NCI-H460 (cell line): ENCODE data around the gene EIF6. TPM values are rescaled to one million over a fixed set of nuclear protein-coding genes. Genes with fewer than 3 reads are reported as not detected.

Source experiments
- DNase-seq: peaks from one replicate; pipeline ENCODE4 v3.0.0-alpha.2; 2016; ENCODE audit warnings: low read depth; ENCODE audit errors: extremely low read depth
- total RNA-seq: library from RNA; depleted of rRNA; stranded (reverse); fragments of >200 nt; shearing (Covaris generic); gene quantifications from 2 replicates; pipeline ENCODE4 v1.2.3, GENCODE V29; 2014

Gene EIF6
- total RNA-seq, 1 experiment from 2014 or later: 159 TPM

DNA sequence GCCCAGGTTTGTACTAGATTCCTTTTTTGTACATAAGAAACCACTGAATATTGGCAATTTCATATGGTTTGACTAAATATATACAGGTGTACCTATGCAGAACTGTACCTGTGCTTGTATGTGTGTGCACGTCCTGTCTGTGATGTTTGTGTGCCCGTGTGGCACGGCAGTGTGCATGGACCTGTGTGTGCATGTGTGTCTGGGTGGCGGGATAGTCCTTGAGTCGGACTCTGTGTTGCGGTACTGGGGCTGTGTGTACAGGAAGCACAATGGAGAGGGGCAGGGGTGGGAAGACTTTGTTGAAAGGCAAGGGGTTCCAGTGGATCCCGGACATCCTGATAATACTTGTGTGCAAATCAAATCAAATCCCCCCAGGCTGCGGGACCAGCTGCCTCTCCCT is 11.1 kb upstream of the EIF6 start:
- no peak for DNase-seq

DNA sequence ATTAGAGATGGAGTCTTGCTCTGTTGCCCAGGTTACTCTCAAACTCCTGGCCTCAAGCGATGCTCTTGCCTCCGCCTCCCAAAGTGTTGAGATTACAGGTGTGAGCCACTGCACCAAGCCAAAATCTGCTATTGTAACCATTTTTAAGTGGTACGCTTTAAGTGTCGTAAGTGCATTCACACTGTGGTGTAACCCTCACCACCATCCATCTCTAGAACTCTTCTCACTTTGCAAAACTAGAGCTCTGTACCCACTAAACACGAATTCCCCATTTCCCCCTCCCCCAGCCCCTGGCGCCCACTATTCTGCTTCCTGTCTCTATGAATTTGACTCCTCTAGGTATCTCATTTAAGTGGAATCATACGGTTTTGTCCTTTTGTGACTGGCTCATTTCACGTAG is 10.5 kb upstream of the EIF6 start:
- DNase-seq: no peak

DNA sequence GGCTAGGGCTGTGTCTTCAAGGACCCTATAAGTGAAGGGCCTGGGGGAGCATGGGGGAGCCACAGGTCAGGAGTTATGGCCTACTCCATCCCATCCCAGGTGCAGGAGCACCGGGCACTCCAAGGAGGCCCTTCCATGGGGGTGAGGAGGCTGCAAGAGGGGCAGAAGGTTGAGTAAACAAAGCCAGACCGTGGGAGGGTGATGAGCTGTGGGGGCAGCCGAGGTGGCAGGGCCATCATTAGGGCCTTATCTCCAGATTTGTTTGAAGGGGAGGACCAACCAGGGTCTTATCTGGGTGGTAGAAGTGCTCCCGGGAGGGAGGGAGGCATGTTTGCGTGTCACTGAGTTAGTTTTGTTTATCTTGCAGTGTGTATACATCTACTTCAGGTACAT is 9.7 kb upstream of the EIF6 start:
- DNase-seq: no peak

DNA sequence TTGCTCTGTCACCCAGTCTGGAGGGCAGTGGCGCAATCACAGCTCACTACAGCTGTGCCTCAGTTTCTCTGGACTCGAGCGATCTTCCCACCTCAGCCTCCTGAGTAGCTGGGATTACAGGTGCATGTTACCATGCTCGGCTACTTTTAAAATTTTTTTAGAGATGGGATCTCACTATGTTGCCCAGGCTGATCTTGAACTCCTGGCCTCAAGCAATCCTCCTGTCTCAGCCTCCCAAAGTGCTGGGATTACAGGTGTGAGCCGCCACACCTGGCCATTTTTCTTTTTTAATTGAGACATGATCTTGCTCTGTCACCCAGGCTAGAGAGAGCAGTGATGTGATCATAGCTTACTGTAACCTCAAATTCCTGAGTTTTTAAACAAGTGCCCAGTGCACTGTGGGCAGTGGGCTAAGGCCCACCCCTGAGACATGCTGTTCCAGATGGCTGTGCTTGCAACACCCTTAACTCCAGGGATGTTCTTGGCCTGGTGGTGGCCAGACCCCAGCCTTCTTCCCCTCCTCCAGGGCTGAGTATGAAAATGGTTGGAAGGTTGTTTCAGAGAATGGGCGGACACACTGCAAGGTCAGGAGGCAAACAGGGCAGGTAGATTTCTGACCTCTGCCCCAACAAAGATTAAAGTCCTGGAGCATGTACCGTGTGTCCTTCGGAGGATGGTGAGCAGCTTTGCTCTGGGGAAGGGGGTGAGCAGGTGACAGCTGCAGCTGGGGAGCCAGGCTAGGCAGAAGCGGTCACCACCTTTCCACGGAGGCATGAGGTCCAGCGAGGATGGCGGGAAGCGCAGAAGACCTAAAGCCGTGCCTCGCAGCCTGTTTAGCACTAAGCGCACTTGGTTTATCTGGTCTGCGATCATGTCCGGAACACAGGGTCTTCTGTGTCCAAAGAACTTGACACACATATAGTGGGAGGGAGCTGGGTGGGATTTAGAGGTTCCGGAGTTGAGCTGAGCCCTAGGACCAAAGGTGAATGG is 9.0 kb upstream of the EIF6 start:
- DNase-seq: no peak

DNA sequence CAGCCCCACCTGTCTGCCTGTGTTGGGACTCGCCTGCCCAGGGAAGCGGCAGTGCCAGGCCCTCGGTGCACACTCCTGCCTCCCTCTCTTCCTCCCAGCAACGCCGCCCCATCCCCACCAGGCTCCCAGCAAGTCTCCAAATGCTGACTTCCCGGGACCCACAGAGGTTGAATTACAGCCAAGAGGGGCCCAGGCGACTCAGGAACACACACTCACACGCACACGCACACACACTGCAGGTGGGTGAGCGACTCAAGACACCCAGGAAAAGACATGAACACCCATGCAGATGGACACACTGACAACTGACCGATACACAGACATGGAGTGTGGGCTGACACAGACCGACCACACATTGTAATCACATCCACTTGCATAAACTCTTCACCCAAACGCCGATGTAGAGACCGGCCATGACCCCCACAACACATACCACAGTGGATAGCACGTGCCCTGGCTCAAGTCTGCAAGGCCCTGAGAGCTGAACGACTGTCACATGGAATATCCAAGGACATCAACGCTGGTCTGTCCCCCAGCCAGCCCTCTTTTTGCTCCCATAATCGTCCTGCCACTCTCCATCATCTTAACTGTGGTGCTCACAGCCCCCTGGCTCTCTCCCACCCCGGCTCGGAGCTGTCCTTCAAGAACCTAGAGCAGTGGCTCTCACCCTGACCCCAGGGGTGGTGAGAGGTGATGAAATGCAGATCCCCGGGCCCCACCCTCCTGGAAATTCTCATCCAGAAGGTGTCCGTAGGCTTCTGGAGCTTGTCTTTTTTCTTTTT is 8.1 kb upstream of the EIF6 start:
- no peak for DNase-seq

DNA sequence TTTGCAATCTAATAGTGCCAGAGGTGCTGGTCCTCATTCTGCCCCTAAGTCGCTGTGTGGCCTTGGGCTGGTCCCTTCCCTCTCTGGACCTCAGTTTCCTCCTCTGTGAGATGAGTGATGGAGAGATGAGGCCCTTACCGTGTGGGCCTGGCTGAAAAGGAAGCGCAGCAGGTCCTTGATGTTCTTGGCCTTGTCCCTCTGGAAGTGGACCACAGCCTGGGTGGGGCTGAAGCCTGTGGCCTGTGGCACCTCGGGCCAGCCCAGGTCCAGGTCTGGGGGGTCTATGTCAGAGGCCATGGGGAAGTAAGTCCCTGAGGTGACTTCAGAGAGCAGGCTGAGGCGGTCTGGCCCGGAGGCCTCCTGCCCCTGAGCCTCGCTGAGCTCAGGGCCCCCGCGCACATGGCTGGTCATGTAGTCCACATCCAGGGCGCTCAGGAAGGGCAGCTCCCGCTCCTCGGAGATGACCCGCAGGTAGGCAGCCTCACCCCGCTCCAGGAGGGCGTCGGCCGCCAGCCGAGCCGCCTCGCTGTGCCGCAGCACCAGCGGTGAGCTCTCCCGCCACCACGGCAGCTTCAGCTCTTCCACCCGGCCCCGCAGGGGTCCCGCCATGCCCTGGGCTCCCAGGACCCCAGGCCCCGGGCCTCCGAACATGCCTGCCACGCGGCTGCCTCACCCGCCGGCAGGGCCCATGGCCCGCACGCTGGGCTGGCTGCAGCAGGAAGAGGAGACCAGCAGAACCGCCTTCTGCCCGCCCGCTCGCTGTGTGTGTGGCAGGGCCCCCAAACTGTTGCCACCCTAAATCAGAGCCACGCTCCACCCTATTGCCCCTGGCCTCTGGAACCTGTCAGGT is 7.3 kb upstream of the EIF6 start, which contains the start of gene FAM83C:
FAM83C (minus strand) TSS at position 772 of the 850 bp plus-strand sequence; CDS start at position 651, 121 bp downstream.
- DNase-seq: no peak

DNA sequence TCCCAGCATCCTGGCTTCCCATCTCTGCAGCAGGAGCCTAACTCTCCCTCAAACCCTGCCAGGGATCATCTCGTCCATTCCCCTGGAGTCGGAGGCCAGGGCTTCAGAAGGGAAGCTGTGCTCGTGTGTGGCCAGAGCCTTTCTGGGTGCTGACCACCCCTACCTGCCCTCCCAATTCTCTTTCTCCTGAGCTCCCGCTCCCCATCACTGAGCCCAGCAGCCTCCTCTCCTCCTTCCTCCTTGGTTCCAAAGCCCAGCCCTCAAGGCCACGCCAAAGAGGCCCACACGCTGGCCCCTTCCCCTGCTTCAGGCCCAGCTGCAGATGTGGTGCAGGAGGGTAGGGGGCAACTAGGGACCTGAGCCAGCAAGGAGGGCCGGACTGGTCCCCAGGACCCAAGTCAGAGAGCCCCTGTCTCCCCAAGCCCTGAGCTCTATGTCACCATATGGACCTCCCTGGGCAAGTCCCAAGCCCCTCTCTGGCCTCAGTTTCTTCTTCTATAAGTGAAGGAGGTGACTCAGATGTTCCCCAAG is 6.4 kb upstream of the EIF6 start:
- DNase-seq: no peak

DNA sequence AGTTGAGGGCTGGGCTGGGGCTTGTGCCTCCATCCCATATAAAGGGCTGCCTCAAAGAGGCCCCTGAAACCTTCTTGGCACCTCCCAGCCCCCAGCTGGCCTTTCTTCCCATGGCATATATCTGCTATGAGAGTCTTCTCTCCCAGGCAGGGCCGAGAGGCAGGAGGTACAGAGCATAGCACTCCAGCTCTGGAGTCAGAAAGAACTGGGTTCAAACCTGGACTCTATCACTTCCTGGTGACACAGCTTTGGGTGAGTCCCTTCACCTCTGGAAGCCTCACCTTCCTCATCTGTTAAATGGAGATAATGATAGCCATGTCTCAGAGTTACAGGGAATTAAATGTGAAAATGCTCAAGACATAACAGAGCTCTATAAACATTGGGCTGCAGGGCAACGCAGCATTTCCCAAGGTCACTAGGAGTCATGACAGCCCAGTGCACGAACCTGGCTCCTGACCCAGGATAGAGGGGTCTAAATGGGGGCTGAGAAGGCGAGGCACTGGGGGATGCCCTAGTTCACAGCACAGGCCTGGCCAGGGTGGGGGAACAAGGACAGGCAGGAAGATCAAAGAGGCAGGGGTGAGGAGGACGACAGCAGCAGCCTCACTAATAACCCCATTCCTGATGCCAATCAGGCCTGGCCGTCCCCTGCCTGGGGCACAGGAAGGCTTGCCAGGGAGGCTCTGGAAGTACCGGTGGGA is 5.8 kb upstream of the EIF6 start:
- DNase-seq: no peak

DNA sequence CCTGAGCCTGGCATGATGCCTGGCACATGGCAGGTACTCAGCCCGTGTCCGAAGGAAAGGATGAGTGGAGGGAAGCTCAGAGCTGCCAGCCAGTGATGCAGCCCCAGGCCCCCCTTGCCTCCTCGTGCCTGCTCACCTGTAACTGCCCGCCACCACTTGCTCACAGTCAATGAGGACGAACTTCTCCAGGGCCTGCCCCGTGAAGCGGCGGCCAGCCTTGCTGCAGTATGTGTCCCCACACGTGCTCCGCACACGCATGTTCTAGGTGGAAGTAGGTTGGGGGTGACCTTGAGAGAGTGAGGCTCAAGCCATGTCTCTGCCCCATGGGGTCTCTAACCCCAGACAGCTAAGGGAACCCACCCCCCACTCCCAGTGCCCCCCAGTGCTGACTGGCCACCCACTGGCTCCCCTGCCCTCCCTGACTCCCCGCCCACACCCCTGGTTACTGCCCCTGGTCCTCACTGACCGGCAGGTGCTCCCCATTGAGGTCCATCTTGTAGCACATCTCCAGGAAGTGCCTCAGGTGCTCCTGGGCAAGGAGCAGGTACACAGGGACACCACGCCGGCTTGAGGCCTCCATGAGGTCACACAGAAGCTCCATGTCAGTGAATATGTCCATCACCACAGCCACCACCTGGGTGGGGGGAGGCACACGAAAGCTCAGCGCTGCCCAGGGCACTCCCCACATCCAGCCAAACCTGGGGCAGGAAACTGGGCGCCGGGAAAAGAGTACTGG is 3.9 kb upstream of the EIF6 start:
- no peak for DNase-seq

DNA sequence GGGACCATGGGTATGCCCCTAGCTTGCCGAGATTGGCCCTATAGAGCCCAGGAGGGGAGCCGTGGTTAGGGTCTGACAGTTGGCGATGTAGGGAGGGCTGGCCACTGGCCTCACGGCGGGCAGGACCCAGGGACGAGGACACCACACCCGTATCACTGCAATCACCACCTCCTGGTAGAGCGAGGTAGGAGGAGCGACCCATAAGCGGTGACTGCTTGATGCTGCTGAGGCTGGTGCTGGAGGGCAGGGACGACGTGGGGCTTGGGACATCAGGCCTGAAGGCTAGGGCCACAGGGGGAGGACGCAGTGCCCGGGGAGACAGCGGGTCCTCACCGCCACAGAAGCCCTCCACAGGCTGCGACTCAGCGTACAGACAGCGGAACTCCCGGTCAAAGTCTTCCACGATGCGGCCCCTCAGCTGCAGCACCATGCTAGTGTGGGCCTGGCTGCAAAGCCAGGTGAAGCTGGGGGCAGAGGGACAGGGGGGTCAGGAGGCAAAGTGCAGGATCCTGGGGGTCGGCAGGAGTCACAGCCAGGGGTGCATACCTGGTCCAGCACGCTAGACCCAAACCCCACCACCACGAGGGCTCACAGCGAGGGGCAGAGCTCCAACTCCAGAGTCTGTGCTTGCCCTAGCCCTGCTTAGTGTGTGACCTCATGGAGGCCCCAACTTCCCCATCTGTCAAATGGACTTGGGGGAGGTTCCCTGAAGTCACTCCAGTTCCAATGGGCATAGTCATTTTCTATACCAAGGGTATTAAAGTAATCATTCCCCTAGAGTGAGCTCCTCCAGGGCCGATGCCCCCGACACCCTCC is 3.1 kb upstream of the EIF6 start:
- DNase-seq: no peak

DNA sequence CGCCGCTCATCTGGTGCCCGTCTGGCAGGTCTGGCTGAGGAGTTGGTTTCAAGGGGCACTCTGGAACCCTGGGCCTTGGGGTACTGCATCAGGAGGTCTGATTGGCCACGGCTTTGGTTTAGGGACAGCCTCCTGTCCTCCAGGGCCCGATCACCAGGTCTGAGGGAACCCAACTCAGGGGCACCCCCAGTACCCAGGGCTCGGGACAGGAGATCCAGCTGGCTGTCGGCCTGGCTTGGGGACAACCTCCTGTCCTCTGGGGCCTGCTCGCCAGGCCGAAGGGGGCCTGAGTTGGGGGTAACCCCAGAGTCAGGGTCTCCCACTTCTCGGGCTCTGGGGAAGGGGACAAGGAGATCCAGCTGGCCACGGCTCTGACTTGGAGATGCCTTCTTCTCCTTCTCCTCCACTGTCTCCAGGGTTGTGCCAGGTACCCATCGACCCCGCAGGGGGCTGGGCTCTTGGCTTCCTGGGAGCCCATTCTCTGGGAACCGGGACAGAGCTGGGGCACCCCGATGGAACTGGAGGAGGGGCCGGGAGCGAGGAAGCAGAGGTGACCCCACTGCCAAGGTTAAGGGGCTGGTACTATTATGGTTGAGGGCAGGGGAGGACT is 2.4 kb upstream of the EIF6 start:
- DNase-seq: no peak

DNA sequence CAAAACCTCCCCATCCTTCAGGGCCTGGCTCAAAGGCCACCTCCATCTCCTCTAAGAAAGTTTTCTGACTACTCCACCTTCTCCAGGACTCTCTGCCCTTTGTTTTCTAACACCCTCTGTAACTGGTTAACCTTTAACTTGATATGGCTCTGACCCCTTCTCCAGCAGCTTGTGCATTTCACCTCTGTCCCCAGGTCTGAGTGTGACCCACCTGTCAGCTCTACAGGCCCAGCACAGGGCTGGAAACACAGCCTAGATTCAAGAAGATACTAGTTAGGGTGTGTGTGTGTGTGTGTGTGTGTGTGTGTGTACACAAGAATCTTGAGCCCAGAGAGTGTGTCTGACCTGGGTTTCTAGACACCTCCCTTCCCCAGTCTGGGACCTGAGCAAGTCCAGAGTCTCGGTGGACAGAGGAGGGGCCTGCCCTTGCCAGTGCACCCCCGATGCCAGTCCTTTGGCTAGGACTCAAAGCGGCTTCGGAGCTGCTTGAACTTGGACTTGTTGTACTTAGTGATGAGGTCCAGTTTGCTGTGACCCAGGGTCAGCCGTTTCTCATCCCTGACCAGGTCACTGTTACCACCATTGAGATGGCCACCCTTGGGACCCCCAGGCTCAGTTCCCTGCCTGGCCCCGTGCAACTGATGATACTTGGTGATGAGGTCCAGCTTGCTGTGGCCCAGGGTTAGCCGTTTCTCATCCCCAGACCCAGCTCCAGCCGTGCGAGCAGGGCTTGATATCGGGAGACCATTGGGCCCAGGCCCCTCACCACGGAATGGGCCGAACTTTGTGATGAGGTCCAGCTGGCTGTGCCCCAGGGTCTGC is 1.7 kb upstream of the EIF6 start:
- no peak for DNase-seq

DNA sequence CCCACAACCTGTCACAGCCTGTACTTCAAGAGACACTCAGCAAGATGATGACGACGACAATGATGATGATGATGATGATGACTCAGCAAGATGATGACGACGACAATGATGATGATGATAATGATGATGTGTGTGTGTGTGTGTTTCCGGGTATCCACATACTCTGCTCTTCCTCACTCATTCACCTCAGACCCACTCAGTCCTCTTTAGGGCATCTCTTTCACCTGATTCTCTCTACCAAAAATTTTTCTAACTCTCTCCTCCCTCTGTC is 1.2 kb upstream of the EIF6 start:
- DNase-seq: no peak

DNA sequence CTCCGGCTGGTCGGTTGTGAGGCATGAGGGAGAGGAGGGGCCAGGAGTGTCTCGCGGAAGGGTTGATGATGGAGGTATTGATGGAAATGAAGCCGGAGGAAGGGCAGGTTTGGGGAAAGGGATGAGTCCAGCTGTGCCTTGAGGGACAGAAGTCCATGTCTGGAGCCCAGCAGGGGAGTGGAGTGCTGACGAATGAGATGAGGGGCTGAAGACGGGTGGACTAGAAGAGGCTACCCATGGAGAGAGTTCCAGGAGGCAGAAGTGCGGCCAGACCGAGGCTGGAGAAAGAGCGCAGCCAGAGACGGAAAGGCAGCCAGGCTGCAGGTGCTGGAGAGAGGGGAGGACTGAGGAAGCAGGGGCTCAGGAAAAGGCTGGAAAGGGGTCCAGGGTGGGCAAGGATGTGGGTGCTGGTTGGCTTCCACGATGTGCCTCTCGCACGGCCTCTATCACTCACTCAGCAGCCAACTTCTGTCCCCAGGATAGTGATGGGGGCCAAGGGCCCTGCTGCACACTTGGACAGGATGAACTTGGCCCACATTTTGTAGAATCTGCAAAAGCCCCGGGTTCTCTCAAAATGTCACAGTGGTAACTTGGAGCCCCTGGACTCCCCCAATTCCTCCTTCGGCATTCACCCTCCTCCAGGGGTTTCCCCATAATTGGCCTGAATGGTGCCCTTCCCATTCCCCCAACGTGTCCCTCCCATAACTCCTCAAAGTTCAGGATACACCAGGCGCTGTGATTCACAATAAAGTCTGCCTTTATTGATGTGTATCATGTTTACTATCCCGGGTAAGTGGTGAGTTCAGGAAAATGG is 627 bp upstream of the EIF6 start:
- no peak for DNase-seq

DNA sequence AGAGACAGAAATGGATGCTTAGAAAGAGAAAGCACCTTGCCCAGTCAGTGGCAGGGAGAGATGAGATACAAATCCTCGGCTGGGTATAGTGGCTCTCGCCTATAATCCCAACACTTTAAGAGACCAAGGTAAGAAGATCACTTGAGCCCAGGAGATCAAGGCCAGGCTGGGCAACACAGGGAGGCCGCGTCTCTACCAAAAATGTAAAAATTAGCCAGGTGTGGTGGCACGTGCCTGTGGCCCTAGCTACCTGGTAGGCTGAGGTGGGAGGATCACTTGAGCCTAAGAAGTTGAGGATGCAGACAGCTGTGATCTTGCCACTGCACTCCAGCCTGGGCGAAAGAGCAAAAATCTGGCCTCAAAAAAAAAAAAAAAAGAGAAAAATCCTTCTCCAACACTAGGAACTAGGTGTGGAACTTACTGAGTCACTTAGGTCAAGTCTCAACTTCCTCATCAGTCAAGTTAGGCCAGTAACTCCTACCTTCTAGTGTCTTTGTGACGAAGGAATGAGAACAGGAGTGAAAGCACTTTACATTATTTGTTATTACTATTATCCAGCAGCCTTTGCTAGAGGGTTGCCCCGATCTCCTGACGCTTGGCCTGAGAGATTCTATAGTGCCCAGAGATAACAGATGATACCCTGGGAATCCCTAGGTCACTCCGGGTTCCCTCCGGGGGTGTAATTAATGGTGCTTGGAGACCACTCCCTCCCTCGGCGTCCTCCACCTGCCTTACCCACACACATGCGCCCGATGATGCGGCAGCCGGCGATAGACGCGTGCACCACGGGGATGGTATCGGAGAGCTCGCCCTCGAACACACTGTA is 918 bp downstream of the EIF6 start:
- no peak for DNase-seq
